Osteocyte (in vitro differentiated cells): ENCODE data around the gene EXOC5. TPM values are rescaled to one million over a fixed set of nuclear protein-coding genes. Genes with fewer than 3 reads are reported as not detected.

Experiments used
- DNase-seq: peaks from one replicate; pipeline ENCODE4 v3.0.0; 2021; ENCODE audit warnings: mixed read lengths; ENCODE audit not compliant: unreplicated experiment; ENCODE audit errors: extremely low spot score
- H3K27ac Mint-ChIP-seq: one replicate; pipeline ENCODE4 v1.8.0; 2021; ENCODE audit warnings: mild to moderate bottlenecking, mixed read lengths; ENCODE audit not compliant: unreplicated experiment
- H3K27me3 Mint-ChIP-seq: one replicate; pipeline ENCODE4 v1.8.0; 2021; ENCODE audit warnings: mixed read lengths; ENCODE audit not compliant: unreplicated experiment
- H3K36me3 Mint-ChIP-seq: one replicate; pipeline ENCODE4 v1.8.0; 2021; ENCODE audit warnings: mixed read lengths; ENCODE audit not compliant: unreplicated experiment
- H3K4me1 Mint-ChIP-seq: one replicate; pipeline ENCODE4 v1.8.0; 2021; ENCODE audit warnings: mixed read lengths; ENCODE audit not compliant: unreplicated experiment
- H3K4me3 Mint-ChIP-seq: one replicate; pipeline ENCODE4 v1.8.0; 2021; ENCODE audit warnings: mild to moderate bottlenecking, moderate library complexity, mixed read lengths; ENCODE audit not compliant: unreplicated experiment
- H3K9me3 Mint-ChIP-seq: one replicate; pipeline ENCODE4 v1.8.0; 2021; ENCODE audit warnings: mixed read lengths; ENCODE audit not compliant: unreplicated experiment
- total RNA-seq: library from RNA; stranded (reverse); gene quantifications from 2 replicates; pipeline ENCODE4 v1.2.1, GENCODE V29; 2021
- TF ChIP-seq, protein P1 (sequence below): fragments of 200-600 bp; sonication (generic); IDR thresholded peaks from 2 replicates; pipeline ENCODE4 v1.5.0; 2021; ENCODE audit warnings: antibody characterized with exemption, mild to moderate bottlenecking, moderate library complexity

EXOC5 gene
- total RNA-seq, 1 donor from 2014 or later = 72.3 TPM

DNA sequence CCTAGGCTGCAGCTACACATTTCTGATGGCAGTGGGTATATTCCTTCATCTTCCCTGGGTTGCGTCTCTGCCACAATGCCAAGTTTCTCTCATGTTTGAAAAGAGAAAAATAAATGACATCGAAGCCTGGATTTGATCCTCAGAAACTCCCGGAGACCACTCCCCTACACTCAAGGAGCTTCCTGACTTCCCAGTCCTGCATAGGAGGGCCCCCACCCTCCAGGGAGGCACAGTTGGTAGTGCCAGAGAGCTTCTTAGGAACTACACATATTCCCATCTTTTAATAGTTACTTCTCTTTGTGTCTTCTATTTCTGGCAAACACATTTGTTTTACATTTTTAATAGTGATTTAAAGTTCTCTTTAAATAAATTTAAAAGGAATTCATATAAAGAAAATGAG is 30.8 kb upstream of the EXOC5 start:
- Mint-ChIP-seq H3K4me1 (no peaks in the 10 kb centered on the region), H3K27ac (no peak overlapping the region), H3K9me3 (no peaks in the 10 kb centered on the region), H3K36me3 (no peaks in the 10 kb centered on the region), H3K4me3 (no peak overlapping the region), H3K27me3 (peaks cover 8% of the 10 kb centered on the region)
- DNase-seq = no peak
- TF ChIP-seq, protein P1, sequence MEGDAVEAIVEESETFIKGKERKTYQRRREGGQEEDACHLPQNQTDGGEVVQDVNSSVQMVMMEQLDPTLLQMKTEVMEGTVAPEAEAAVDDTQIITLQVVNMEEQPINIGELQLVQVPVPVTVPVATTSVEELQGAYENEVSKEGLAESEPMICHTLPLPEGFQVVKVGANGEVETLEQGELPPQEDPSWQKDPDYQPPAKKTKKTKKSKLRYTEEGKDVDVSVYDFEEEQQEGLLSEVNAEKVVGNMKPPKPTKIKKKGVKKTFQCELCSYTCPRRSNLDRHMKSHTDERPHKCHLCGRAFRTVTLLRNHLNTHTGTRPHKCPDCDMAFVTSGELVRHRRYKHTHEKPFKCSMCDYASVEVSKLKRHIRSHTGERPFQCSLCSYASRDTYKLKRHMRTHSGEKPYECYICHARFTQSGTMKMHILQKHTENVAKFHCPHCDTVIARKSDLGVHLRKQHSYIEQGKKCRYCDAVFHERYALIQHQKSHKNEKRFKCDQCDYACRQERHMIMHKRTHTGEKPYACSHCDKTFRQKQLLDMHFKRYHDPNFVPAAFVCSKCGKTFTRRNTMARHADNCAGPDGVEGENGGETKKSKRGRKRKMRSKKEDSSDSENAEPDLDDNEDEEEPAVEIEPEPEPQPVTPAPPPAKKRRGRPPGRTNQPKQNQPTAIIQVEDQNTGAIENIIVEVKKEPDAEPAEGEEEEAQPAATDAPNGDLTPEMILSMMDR = no peak

DNA sequence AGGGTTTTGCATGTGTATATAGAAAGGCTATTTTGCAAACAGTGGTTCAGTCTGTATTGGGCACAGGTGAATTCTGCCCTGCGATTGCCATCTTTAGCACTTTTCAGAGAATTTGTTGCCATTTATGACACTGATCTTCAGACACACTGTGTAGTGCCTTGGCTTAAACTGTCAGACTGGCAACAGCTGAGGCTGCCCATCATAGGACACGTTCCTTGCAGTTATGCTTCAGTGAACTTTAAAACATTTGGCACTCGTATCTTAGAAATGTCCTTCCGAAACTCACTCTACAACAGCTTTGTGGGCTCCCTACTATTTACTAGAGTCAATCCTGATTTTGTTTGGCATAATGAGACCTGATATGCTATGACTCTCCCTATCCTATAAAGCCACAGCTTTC is 29.1 kb upstream of the EXOC5 start:
- Mint-ChIP-seq H3K27ac (no peak overlapping the region), H3K4me3 (no peak overlapping the region)

DNA sequence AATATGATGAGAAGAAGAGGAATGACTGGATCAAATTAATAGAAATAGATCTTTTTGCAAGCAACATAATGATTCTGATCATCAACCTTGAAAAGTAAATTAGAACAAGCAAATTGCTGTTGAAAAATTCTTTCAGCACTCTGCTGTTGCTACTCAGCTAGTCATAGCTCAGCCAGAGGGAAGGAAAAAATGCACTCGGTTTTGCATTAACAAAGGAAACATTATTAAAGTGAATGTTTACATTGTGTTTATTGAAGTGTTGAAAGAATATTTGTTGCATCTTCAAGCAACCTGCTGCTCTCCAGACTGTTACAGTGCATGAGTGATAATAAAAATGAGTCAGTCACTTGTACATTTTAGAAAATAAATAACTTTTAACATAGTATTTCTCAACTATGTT is 26.5 kb upstream of the EXOC5 start:
- TF ChIP-seq, protein P1 = no peak
- Mint-ChIP-seq H3K27ac (no peak overlapping the region), H3K4me3 (no peak overlapping the region), H3K4me1 (no peaks in the 10 kb centered on the region), H3K9me3 (no peaks in the 10 kb centered on the region), H3K27me3 (no peaks in the 10 kb centered on the region), H3K36me3 (no peaks in the 10 kb centered on the region)
- no peak for DNase-seq

More for the DNA sequence above, 29.1 kb upstream of the EXOC5 start:
- Mint-ChIP-seq H3K4me1 (no peaks in the 10 kb centered on the region), H3K27me3 (no peaks in the 10 kb centered on the region), H3K36me3 (no peaks in the 10 kb centered on the region), H3K9me3 (no peaks in the 10 kb centered on the region)
- no peak for DNase-seq
- TF ChIP-seq, protein P1 = no peak

DNA sequence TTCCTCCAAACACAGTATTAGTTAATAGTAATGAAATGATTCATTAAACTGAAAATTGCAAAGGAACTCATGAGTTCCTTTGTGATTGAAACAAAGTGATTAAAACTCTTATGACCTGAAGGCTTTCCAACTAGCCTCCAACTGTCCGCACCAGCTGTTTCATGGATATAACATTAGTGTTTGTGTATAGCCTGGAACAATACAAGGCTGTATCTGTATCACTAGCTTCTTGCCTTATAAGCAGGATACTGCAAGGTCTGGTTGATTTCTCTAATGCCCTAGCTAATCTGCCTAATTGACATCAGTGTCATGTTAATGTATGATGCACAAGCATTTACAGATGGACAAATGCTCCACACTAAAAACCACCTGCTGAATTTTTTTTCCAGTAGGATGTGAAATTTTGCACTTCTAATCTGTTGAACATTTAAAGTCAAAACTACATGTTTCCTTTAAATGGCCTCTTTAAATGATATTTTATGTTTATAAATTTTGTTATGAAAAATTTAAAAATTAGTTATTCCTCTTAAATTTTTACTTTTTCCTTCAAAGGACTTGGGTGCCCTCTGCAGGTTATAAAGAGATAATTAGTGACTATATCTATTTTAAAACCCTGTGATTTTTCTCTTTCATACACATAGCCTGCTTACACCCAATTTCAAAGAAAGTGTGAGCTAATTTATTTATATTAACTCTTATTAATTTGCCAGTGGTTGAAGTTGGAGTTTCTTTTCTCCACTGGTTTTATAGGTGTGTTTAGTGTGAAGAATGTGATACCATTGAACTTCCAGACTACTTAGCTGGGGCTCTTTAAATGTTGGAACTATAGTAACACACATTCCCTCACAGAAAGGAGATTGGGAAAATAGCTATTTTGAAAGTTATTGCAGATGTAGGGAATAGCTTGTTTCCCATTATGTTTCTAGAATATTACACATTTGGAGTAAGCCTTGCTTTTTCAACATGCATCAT is 25.4 kb upstream of the EXOC5 start:
- no peaks in the 10 kb centered on the region for H3K9me3 Mint-ChIP-seq
- H3K27ac Mint-ChIP-seq = no peak overlapping the region
- TF ChIP-seq, protein P1 = peak; percentile 54
- peaks cover 6% of the 10 kb centered on the region for H3K36me3 Mint-ChIP-seq
- DNase-seq = no peak
- H3K4me1 Mint-ChIP-seq = no peaks in the 10 kb centered on the region
- no peak overlapping the region for H3K4me3 Mint-ChIP-seq
- H3K27me3 Mint-ChIP-seq = no peaks in the 10 kb centered on the region
